NOMO-1 (cell line): ENCODE results near the gene C10orf120.

Experiments used
- DNase-seq, 2 experiments: peaks; one replicate each; lab custom pipeline; 2025; ENCODE audit not compliant: unreplicated experiment in 2 of 2; lab: John Stamatoyannopoulos, UW

The C10orf120 gene

DNA sequence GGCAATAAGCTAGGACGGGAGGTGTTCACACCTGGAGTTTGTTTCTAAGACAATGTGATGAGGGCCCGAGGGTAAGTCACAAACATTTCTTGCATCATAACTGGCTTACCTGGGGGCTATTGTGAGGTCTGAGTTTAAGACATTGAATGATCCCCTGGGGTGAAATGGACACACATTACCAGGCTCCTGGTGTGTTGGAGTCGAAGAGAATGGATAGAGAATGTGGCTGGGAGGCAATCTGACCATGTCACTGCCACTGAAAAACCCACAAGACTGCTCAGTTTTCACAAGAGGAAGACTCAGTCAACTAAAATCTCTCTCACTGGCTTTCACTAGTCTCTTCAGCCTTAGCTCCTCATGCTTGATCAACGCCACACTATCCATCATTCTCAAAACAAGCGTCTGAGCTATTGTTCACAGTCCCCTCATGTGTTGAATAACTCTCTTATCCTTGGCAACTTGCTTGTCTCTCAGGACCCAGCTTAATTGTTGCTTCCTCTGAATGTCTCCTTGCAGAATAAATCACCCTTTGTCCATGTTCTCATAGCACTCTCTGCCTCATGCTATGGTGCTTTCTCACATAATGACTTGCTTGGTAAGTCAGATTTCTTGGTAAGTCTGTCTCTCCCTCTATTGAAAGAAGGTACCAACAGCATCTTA lies at the start of gene C10orf120:
C10orf120 (minus strand) TSS at position 51 of the 660 bp plus-strand sequence. CDS start 56 bp downstream, outside the sequence.
- DNase-seq = no peak

DNA sequence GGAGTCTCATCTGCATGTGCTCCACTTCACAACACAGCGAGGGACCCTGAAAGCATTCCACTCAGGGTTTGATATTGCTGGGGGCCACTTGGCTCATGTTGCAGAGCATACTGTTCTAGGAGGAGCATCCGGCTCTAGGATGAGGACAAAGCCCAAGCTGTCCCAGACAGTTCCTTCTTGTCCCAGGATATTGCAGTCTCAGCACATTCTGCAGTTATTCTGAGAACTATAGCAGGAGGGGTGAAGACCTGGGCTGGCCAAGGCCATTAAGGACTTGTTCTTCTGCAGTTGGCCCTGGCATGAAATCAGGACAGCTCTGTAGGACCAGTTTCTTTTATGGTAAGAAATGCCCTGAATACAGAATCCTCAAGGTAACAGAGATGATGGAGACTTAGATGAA lies 48.9 kb upstream of the C10orf120 start:
- no peak for DNase-seq

DNA sequence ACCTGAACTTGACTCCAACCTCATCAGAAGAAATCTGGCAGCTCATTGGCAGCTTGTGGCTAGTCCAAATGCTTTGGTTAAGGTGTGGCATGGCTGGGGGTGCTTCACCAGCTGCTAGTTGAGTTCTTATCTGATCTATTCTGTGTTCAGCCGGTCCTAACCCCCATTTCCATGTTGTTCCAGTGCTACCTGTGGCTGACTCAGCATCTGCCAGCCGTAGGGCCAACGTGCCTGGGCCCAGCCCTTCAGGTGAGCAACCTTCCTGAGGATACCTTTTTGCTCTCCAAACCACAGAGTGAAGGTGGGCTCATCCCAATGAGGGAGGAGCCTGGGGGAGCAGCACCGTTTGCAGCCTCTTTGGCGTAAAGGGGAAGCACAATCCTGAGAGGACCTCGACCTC lies 46.8 kb upstream of the C10orf120 start:
- no peak for DNase-seq

DNA sequence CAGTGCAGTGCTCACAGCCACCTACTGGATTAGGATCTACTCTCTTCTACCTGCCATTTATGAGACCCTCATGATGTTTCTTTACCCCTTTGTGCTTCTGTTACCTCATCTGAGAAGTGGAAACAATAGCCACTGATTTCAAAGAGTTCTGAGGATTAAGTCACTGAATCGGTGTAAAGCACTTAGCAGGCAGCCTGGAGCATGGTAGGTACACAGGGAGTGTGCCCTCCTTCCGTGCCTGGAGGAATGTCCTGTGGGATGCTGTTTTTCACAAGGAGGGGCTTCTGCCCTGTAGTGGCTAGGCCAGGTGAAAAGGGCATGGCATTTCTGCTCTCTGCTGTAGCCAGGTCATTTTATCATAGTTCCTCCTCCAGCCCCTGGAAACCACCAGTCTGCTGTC lies 44.6 kb upstream of the C10orf120 start:
- no peak for DNase-seq

DNA sequence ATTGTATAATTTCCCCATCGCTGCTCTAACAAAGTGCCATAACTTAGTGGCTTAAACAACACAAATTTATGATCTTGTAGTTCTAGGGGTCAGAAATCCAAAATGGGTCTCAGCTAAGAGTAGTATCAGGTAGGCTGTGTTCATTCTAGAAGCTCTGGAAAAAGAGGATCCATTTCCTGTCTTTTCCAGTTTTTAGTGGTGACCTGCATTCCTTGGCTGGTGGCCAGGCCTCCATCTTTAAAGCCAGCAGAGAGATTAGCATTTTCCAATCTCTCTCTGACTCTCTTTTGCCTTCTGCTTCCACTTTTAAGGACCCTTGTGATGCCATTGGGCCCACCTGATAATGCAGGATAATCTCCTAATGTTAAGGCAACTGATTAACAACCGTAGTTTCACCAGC lies 41.0 kb upstream of the C10orf120 start:
- DNase-seq = no peak

DNA sequence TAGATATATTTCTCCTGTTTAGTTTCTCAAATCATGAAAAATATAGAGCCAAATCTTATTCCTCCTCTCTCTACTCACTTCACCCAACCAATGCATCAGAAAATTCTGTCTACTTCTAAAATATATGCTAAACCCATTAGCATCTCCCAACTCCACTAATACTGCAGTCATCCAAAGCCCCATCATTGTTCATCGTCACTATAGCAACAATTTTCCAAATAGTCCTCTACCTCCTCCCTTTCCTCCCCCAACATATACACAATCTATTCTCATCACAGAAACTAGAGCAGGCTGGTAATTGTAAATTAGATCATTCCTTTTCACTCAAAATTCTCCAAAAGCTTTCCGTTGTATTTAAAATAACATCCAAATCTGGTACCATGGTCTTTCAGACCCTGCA lies 38.4 kb upstream of the C10orf120 start:
- DNase-seq = no peak

DNA sequence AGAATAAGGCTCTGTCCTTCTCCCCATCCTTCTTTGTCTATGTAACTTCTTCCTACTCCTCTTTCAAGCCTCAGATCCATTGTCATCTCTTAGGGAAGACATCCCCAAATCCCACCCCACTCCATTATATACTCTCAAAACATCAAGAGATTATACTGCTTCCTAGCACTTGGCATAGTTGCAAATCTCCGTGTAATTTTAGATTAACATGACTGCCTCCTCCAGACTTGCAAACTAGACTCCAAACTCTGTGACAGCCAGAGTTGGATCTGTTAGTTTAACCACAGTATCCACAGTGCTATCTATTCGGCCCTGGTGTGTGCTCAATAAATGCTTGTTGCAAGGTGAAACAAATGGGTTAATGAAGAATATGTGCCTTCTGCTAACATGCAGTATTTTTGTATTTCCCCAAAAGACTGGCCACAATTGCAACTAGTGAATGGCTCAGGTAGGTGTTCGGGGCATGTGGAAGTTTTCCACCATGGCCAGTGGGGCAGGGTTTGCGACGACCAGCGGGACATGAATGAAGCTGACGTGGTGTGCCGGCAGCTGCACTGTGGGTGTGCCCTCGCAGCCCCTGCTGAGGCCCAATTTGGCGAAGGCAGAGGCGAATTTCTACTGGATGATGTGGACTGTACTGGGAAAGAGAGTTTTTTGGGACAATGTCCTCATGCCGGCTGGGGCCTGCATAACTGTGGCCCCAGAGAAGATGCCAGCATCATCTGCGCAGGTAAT lies 34.5 kb upstream of the C10orf120 start:
- no peak for DNase-seq

DNA sequence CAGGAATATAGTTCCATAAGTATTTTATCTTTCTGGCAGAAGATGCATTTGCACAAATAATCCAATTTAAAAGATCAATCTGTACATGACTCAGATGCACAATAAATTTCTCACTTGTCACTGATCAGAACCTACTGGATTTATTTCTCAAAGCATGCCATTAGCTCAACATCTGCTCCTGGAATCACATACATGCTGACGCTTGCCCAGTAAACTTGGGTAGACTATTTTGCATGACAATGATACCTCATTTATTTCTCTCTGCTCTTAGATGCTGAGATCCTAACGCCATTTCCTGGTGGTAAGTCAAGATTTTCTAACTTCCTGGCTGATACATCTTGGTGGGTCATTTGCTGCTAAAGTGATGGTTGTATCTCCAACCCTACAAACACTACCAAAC lies 33.8 kb upstream of the C10orf120 start:
- no peak for DNase-seq

DNA sequence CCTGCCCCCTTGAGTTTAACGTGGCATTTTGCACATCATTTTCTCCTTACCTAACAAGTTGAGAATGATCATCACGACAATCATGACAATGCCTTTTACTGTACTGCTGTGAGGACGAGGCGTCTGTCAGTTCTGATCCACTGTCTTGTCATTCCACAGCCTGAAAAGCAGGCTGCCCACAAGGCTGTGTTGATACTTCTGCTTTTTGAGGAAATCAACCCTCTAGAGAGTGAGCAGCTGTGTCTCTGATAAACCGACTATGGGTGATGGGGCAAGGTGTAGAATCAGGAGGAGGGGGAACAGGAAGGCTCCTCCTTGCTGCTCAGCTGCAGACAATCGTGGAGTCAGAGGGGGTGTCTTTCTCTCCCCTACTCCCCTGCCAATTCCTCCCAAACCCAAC lies 30.6 kb upstream of the C10orf120 start:
- no peak for DNase-seq

DNA sequence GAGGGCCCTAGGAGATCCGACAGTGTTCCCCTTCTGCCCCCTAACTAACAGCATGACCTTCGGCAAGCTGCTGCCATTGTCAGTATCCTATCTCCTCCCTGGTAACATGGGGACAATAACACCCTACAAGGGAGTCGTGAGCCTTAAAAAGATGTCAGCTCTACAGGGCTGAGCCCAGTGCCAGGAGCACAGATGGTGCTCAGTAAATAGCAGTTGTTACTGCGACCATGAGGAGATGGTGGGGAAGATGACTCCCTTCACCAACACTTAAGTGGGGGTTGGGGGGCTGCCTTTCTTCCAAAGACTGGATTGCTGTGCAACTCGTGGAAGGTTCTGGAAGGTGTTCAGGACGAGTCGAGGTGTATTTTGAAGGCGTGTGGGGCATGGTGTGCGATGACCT lies 29.5 kb upstream of the C10orf120 start:
- no peak for DNase-seq

DNA sequence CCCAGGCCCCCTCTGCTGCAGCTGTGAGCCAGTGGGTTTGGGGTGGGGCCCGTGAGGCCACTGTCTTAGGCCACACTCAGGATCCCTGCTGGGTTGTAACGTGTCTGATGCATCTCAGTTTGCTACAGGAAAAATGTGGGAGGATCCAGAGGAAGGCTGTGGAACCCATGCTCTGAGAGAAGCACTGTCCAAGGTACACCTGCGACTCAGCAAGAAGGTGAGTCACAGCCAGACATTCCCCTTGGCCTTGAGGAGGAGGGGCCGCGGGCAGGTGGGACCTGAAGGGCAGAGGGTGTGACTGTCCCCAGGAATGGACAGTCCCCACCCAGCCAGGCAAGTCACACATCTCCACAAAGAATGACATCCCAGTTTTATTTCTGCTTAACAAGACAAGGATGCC lies 27.8 kb upstream of the C10orf120 start:
- DNase-seq = no peak

DNA sequence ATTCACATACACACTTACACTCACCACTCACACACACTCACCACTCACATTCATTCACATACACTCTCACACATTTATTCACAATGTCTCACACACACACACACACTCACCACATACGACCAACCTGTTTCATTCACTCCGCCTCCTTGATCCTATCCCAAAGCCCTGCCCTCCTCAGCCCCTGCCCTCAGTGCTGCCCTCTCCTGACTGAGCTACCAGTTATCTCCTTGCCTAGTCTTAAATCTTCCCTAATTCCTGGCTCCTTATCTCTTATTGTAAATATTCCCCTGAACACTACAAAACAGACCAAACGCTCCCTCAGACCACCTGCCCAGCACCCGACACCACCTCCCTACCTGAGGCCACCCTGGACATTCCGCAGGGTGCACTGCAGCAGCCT lies 26.1 kb upstream of the C10orf120 start:
- DNase-seq = no peak

DNA sequence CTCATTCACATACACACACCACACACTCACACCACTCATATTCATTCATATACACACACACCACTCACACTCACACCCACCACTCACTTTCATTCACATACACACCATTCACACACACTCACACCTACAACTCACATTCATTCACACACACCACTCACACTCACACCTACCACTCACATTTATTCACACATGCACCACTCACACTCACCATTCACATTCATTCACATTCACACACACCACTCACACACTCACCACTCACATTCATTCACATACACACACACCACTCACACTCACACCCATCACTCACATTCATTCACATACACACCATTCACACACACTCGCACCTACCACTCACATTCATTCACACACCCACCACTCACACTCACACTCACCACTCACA lies 25.4 kb upstream of the C10orf120 start:
- DNase-seq = no peak

DNA sequence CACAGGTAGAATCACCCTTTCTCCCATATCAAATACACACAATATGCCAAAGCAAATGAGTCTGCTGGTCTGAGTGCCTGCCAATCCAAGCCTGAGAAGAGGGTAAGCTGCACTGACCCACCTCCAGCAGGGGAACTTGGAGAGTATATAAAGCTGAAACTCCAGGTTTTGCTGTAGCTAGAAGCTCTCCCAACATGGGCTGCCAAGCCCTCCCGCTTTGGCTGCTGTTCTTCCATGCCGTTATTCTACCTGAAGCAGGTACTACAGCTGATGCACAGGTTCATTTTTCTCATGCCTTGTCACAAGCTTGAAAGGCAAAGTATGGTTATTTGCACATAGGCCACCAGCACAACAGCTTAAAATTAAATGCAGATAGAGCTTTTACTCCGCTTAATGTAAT lies 21.5 kb upstream of the C10orf120 start:
- DNase-seq = no peak

DNA sequence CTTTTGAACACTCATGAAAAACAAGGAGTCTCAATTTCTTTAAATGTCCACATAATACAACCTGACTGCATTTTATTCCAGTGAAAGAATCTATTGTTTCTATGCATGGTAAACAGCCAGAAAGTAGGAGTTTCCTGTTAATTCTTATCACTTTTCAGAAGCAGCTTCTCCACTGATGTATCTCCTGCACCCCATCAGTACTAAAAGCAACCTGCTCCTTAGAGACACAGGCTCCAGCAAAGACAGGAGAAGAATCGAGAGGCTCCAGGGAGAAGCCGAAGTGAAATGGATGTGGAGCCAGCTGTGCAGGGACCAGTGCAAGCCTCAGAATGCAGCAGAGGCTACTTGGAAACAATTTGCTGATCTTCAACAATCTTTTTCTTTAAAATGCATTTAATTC lies 16.4 kb upstream of the C10orf120 start:
- DNase-seq = no peak

DNA sequence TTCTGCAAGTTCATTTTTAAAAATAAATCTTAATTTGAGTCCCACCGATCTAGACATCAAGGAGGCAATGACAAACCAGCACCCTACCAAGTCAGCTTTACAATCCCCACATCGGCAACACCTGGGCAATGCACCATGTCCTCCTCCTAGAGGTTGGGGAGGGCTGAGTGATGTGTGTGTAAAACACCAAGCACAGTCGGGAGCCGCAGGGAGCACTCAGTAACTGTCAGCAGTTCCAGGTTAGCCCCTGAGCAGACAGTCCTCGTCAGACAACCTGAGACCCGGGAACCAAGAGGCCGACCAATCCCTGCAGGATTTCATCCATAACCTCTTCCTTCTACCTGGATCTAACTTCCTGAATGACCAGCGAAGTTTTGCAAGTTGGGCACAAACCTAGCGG lies 15.9 kb upstream of the C10orf120 start:
- DNase-seq = no peak

DNA sequence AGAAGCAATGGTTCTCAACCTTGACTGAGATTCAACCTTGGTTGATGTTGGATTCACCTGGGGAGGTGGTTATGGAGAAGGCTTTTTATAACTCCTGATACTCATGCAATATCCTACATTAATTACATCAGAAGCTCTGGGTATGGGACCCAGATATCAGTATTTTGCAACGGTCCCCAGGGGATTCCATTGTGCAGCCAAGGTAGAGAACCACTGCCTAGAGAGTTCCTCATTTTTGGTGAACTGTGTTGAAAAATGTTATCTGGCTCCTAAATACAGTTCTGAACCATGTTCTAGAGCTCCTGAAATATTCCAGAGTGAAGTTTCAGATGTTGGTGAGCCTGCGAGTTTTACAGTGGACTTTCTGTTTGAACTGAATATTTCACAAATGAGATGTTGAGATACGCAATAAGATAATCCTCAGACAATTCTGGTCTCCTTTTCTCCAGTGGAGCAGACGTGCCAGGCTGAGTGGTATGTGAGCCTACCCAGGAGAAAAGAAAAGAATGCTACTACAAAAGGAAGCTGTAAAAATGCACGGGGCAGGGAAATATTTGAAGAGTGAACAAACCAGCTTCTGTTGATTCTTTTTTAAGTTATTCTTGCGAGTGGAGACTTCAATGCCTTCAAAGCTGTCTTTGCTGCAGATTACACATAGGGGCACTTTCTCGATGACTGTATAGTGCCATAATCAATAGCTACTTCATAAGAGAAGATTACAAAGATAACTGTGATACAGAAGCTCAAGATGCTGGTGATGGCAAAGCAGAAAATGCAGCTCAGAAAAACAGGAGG lies 13.6 kb upstream of the C10orf120 start:
- DNase-seq = no peak

DNA sequence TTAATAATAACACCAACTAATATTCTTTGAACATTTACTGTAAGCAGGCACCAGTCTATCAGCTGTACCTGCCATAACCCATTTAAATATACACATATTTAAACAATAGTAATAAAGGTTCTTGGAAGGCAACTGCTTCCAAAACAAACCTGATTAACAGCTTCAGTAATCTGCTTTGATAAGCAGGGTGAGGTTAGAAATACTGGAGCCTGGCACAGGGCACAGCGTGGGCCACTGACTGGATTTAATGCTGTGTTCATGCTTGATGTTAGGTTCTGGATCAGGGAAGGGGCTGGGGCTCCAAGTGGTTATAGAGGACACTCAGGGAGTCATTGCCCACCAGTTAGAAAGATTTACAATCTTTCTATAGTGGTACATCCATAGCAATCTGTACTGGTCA lies 10.9 kb upstream of the C10orf120 start:
- no peak for DNase-seq

DNA sequence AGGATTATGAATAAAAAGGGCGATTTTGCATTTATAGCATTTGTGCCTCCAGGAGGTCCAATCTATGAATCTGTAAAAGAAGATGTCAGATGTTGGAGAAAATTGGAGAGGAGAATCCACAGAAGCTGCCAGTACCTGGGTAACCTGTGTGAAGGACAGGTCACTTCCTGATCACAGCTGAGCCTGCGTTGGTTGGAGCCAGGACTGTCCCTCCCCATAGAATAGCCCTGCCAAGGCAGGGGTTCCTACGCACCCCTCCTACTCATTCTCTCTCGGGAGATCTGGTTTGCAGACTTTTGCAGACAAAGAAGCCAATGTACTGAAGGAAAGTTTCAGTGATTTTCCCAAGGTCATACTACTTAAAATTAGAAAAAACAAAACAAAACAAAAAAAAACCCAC lies 10.3 kb upstream of the C10orf120 start:
- no peak for DNase-seq

DNA sequence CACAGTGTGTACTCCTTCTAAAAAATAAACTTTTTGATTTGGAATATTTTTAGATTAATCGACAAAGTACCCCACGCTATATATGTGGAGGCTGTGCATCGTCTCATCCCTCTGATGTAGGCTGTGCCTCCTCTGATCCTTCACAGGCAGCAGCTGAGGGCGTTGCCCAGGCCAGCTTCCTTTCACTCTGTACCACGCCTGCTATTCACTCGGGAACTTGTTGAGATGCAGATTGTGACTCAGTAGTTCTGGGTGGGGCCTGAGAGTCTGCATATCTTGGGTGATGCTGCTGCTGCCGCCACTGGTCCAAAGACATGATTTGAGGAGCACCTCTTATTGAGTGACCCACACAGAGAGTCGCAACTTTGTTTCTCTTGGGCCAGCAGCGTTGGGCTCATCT lies 7.9 kb upstream of the C10orf120 start:
- DNase-seq = no peak

DNA sequence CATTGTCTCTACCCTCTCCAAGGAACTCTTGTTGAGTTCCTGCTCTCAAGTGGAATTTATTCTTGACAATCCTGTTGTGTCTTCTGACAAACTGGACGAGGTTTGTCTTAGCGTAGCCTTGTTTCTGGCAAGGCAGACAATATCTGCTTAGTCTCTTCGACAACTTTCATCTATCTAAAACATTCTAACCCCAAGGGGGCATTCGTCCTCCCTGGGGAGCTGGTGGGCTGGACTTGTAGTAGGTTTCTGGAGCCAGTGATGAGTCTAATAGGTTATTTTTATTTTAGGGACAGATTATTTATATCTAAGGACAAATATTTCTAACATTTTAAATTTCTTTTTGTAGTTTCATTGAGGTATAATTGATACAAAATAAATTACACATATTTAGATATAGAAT lies 7.3 kb upstream of the C10orf120 start:
- DNase-seq = no peak

DNA sequence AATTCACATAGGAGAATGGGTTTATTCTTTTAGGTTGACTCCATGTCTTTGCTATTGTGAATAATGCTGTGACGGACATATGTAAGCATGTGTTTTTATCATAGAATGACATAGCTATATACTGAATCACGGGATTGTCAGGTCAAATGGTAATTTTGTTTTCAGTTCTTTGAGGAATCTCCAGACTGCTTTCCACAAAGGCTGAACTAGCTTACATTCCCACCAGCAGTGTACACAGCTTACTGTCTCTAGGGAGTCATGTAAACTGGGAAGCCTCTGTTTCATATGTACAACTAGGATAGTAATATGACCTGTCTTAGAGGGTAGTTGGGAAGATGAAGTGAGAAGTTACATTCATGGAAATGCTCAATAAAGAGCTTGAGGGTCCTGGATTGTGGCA lies 6.8 kb upstream of the C10orf120 start:
- DNase-seq = no peak
